WTC11 (cell line): ENCODE measurements around the gene DDX20. TPM values are rescaled to one million over a fixed set of nuclear protein-coding genes. Genes with fewer than 3 reads are reported as not detected.

Experiments used
- ATAC-seq: fragments of 200-7000 bp; cut with Tn5 transposase; 2 replicates; pipeline ENCODE4 v1.10.0; 2021; ENCODE audit warnings: mild to moderate bottlenecking, moderate library complexity
- CTCF ChIA-PET: fragments of 300-600 bp; sonication (Branson Sonifier 250); formaldehyde crosslinking; loops from one replicate; lab custom pipeline; 2021; ENCODE audit warnings: antibody characterized with exemption; lab: Charles Lee
- POLR2A ChIA-PET: fragments of 350-600 bp; sonication (Branson Sonifier 250); formaldehyde crosslinking; loops from one replicate; lab custom pipeline; 2021; ENCODE audit warnings: antibody characterized with exemption; lab: Charles Lee
- DNase-seq: peaks from one replicate; pipeline ENCODE4 v3.0.0; 2021; ENCODE audit warnings: low spot score
- H3K27ac Mint-ChIP-seq: 2 replicates; pipeline ENCODE4 v1.8.0; 2021; ENCODE audit warnings: mixed read lengths
- H3K27me3 Mint-ChIP-seq: 2 replicates; pipeline ENCODE4 v1.8.0; 2021; ENCODE audit warnings: low read depth, mild to moderate bottlenecking, moderate library complexity, mixed read lengths
- H3K36me3 Mint-ChIP-seq: 2 replicates; pipeline ENCODE4 v1.8.0; 2021; ENCODE audit warnings: mixed read lengths
- H3K4me1 Mint-ChIP-seq: 2 replicates; pipeline ENCODE4 v1.8.0; 2022; ENCODE audit warnings: mixed read lengths
- H3K4me3 Mint-ChIP-seq: 2 replicates; pipeline ENCODE4 v1.8.0; 2021; ENCODE audit warnings: mild to moderate bottlenecking, moderate library complexity, mixed read lengths
- H3K9me3 Mint-ChIP-seq: 2 replicates; pipeline ENCODE4 v1.8.0; 2021; ENCODE audit warnings: mixed read lengths
- CREB1 ChIP-seq: sonication (generic); formaldehyde crosslinking; IDR thresholded peaks from 2 replicates; pipeline ENCODE4 v1.8.0; 2023; ENCODE audit warnings: mild to moderate bottlenecking, missing genetic modification reagents
- EMX1 ChIP-seq: fragments of 250-450 bp; sonication (Bioruptor Pico); IDR thresholded peaks from 2 replicates; pipeline ENCODE4 v1.8.0; 2021; ENCODE audit warnings: mild to moderate bottlenecking
- ETV6 ChIP-seq: sonication (generic); formaldehyde crosslinking; IDR thresholded peaks from 2 replicates; pipeline ENCODE4 v1.8.1; 2022; ENCODE audit warnings: mild to moderate bottlenecking, missing genetic modification reagents
- GRHL2 ChIP-seq: fragments of 250-450 bp; sonication (Bioruptor Pico); IDR thresholded peaks from 2 replicates; pipeline ENCODE4 v1.8.0; 2022; ENCODE audit warnings: mild to moderate bottlenecking, moderate library complexity; ENCODE audit not compliant: insufficient replicate concordance, severe bottlenecking
- JAZF1 ChIP-seq: fragments of 250-450 bp; sonication (Bioruptor Pico); IDR thresholded peaks from 2 replicates; pipeline ENCODE4 v1.9.0; 2021; ENCODE audit warnings: moderate library complexity, mild to moderate bottlenecking, inconsistent platforms
- MXD4 ChIP-seq: fragments of 250-450 bp; sonication (Bioruptor Pico); IDR thresholded peaks from 2 replicates; pipeline ENCODE4 v1.8.0; 2021; ENCODE audit warnings: mild to moderate bottlenecking, moderate library complexity, borderline replicate concordance
- NFE2L1 ChIP-seq: sonication (generic); formaldehyde crosslinking; IDR thresholded peaks from 2 replicates; pipeline ENCODE4 v1.8.1; 2023; ENCODE audit warnings: missing genetic modification reagents
- NR3C1 ChIP-seq: sonication (generic); formaldehyde crosslinking; conservative IDR thresholded peaks from 2 replicates; pipeline ENCODE4 v1.8.1; 2023; ENCODE audit warnings: low read depth, mild to moderate bottlenecking, missing genetic modification reagents
- RELA ChIP-seq: sonication (generic); formaldehyde crosslinking; IDR thresholded peaks from 2 replicates; pipeline ENCODE4 v1.8.1; 2022; ENCODE audit warnings: missing genetic modification reagents, mild to moderate bottlenecking, borderline replicate concordance
- SOX15 ChIP-seq: fragments of 250-450 bp; sonication (Bioruptor Pico); IDR thresholded peaks from 2 replicates; pipeline ENCODE4 v1.9.0; 2021; ENCODE audit warnings: mild to moderate bottlenecking
- SP1 ChIP-seq: sonication (generic); formaldehyde crosslinking; conservative IDR thresholded peaks from 2 replicates; pipeline ENCODE4 v1.8.1; 2022; ENCODE audit warnings: missing genetic modification reagents
- TEAD4 ChIP-seq: sonication (generic); formaldehyde crosslinking; IDR thresholded peaks from 2 replicates; pipeline ENCODE4 v1.8.0; 2022; ENCODE audit warnings: mild to moderate bottlenecking, missing genetic modification reagents
- TP53 ChIP-seq: sonication (generic); formaldehyde crosslinking; IDR thresholded peaks from 2 replicates; pipeline ENCODE4 v1.8.1; 2023; ENCODE audit warnings: mild to moderate bottlenecking, missing genetic modification reagents
- ZBTB21 ChIP-seq: sonication (generic); formaldehyde crosslinking; IDR thresholded peaks from 2 replicates; pipeline ENCODE4 v1.8.1; 2023; ENCODE audit warnings: mild to moderate bottlenecking, missing genetic modification reagents, borderline replicate concordance
- ZNF138 ChIP-seq: sonication (generic); formaldehyde crosslinking; conservative IDR thresholded peaks from 2 replicates; pipeline ENCODE4 v1.8.1; 2022; ENCODE audit warnings: mild to moderate bottlenecking, moderate library complexity, missing genetic modification reagents
- total RNA-seq: library from RNA; stranded (reverse); gene quantifications from 3 replicates; pipeline ENCODE4 v1.2.3, GENCODE V29; 2021
- TF ChIP-seq, protein P1 (sequence below): fragments of 250-450 bp; sonication (Bioruptor Pico); conservative IDR thresholded peaks from 2 replicates; pipeline ENCODE4 v1.9.0; 2021; ENCODE audit warnings: mild to moderate bottlenecking
- TF ChIP-seq, protein P2 (sequence below): sonication (generic); formaldehyde crosslinking; IDR thresholded peaks from 2 replicates; pipeline ENCODE4 v1.8.1; 2023; ENCODE audit warnings: mild to moderate bottlenecking, missing genetic modification reagents, borderline replicate concordance
- TF ChIP-seq, protein P3 (sequence below): fragments of 200-600 bp; IDR thresholded peaks from 2 replicates; pipeline ENCODE4 v1.8.0; 2022; ENCODE audit warnings: antibody characterized with exemption
- TF ChIP-seq, protein P4 (sequence below): sonication (generic); formaldehyde crosslinking; IDR thresholded peaks from 2 replicates; pipeline ENCODE4 v1.8.1; 2022; ENCODE audit warnings: missing genetic modification reagents, borderline replicate concordance

The DDX20 gene
- total RNA-seq, 1 experiment from 2014 or later = 19.3 TPM

- Mint-ChIP-seq H3K27ac (no peak overlapping the region), H3K27me3 (peaks cover 7% of the 10 kb centered on the region), H3K36me3 (no peaks in the 10 kb centered on the region), H3K4me3 (no peak overlapping the region), H3K4me1 (peaks cover 31% of the 10 kb centered on the region), H3K9me3 (no peaks in the 10 kb centered on the region)
- no peak for ATAC-seq
- ChIA-PET POLR2A (interaction anchor here (1.1 kb wide), 1 partner anchor 33 kb away, joined by 3 read pairs; no protein-coding TSS in a partner anchor), CTCF (interaction anchor here (1.0 to 3.5 kb wide), 16 partner anchors 11 to 266 kb away, joined by 3 to 78 read pairs (median 4); partner anchors contain the start of gene INKA2)
- TF ChIP-seq, protein P1, sequence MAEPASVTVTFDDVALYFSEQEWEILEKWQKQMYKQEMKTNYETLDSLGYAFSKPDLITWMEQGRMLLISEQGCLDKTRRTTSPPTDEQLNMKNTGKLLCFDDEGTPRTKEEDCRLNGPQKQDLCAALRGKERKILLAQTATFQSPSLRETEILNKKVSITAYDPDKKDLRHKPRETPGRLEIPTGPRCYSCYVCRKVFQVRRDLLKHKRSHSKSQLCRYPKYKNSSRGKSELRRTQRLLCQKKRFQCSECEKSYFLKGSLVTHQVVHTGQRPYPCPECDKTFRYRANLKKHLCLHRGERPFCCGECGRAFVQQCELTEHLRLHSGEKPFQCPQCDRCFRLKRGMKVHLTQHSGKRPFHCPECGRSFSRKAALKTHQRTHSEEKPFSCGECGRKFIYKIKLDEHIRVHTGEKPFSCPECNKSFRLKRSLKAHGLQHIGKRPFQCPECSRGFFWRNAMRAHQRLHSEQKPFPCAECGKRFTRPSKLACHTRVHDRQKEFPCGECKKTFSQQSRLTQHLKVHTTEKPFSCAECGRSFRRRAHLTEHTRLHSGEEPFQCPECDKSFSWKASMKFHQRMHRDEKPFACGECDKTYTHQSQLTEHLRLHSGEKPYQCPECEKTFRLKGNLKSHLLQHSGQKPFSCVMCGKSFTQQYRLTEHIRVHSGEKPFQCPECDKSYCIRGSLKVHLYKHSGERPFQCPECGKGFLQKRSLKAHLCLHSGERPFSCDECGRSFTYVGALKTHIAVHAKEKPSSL (CRISPR knock-in tag) = no peak
- TF ChIP-seq ZBTB21 (no peak), GRHL2 (CRISPR knock-in tag) (no peak)
- TF ChIP-seq, protein P2, sequence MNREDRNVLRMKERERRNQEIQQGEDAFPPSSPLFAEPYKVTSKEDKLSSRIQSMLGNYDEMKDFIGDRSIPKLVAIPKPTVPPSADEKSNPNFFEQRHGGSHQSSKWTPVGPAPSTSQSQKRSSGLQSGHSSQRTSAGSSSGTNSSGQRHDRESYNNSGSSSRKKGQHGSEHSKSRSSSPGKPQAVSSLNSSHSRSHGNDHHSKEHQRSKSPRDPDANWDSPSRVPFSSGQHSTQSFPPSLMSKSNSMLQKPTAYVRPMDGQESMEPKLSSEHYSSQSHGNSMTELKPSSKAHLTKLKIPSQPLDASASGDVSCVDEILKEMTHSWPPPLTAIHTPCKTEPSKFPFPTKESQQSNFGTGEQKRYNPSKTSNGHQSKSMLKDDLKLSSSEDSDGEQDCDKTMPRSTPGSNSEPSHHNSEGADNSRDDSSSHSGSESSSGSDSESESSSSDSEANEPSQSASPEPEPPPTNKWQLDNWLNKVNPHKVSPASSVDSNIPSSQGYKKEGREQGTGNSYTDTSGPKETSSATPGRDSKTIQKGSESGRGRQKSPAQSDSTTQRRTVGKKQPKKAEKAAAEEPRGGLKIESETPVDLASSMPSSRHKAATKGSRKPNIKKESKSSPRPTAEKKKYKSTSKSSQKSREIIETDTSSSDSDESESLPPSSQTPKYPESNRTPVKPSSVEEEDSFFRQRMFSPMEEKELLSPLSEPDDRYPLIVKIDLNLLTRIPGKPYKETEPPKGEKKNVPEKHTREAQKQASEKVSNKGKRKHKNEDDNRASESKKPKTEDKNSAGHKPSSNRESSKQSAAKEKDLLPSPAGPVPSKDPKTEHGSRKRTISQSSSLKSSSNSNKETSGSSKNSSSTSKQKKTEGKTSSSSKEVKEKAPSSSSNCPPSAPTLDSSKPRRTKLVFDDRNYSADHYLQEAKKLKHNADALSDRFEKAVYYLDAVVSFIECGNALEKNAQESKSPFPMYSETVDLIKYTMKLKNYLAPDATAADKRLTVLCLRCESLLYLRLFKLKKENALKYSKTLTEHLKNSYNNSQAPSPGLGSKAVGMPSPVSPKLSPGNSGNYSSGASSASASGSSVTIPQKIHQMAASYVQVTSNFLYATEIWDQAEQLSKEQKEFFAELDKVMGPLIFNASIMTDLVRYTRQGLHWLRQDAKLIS (CRISPR knock-in tag) = no peak
- DNase-seq = no peak
Observed at GRCh38 chr1:111747947-111748346, 7.8 kb upstream of the DDX20 start.

GRCh38 chr1:111749628-111750027 lies 6.1 kb upstream of the DDX20 start:
- ChIA-PET POLR2A (interaction anchor here (1.5 kb wide), 1 partner anchor 11 kb away, joined by 4 read pairs; no protein-coding TSS in a partner anchor), CTCF (interaction anchor here (0.7 to 3.7 kb wide), 8 partner anchors 13 to 268 kb away, joined by 3 to 78 read pairs (median 6); partner anchors contain the start of gene INKA2)
- ATAC-seq = peak; percentile 10; the same call in 1 of the 2 replicates
- no peak for TF ChIP-seq ETV6 (CRISPR knock-in tag)
- TF ChIP-seq EMX1 = no peak
- TF ChIP-seq JAZF1 = no peak
- TF ChIP-seq, protein P3, sequence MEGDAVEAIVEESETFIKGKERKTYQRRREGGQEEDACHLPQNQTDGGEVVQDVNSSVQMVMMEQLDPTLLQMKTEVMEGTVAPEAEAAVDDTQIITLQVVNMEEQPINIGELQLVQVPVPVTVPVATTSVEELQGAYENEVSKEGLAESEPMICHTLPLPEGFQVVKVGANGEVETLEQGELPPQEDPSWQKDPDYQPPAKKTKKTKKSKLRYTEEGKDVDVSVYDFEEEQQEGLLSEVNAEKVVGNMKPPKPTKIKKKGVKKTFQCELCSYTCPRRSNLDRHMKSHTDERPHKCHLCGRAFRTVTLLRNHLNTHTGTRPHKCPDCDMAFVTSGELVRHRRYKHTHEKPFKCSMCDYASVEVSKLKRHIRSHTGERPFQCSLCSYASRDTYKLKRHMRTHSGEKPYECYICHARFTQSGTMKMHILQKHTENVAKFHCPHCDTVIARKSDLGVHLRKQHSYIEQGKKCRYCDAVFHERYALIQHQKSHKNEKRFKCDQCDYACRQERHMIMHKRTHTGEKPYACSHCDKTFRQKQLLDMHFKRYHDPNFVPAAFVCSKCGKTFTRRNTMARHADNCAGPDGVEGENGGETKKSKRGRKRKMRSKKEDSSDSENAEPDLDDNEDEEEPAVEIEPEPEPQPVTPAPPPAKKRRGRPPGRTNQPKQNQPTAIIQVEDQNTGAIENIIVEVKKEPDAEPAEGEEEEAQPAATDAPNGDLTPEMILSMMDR = no peak
- TF ChIP-seq, protein P4, sequence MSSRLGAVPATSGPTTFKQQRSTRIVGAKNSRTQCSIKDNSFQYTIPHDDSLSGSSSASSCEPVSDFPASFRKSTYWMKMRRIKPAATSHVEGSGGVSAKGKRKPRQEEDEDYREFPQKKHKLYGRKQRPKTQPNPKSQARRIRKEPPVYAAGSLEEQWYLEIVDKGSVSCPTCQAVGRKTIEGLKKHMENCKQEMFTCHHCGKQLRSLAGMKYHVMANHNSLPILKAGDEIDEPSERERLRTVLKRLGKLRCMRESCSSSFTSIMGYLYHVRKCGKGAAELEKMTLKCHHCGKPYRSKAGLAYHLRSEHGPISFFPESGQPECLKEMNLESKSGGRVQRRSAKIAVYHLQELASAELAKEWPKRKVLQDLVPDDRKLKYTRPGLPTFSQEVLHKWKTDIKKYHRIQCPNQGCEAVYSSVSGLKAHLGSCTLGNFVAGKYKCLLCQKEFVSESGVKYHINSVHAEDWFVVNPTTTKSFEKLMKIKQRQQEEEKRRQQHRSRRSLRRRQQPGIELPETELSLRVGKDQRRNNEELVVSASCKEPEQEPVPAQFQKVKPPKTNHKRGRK (CRISPR knock-in tag) = no peak
- TF ChIP-seq MXD4 = no peak
- TF ChIP-seq RELA (CRISPR knock-in tag) = no peak
- TF ChIP-seq SOX15 (CRISPR knock-in tag) = no peak
- no peak for TF ChIP-seq TEAD4
- no peak for TF ChIP-seq NR3C1 (CRISPR knock-in tag)
- TF ChIP-seq CREB1 = no peak
- TF ChIP-seq SP1 (CRISPR knock-in tag) = no peak
- TF ChIP-seq NFE2L1 (CRISPR knock-in tag) = no peak
- TF ChIP-seq TP53 = no peak
- TF ChIP-seq ZNF138 (CRISPR knock-in tag) = no peak
- Mint-ChIP-seq H3K27me3 (peaks cover 7% of the 10 kb centered on the region), H3K9me3 (no peaks in the 10 kb centered on the region), H3K27ac (no peak overlapping the region), H3K36me3 (no peaks in the 10 kb centered on the region), H3K4me3 (no peak overlapping the region), H3K4me1 (peaks cover 32% of the 10 kb centered on the region)
- DNase-seq = no peak
